Spinal cord (tissue), 10 donors: Measurements from ENCODE around the gene MYO15B. TPM values are rescaled to one million over a fixed set of nuclear protein-coding genes. Genes with fewer than 3 reads are reported as not detected.
A peak's percentile ranks its signal among the peaks of the same experiment; 100 is the strongest.

Experiments used
- DNase-seq, 6 donors: peaks; one replicate each; pipeline versions ENCODE4 v3.0.0 to v3.0.0-alpha.2; 2013 to 2015; ENCODE audit warnings: low spot score in 6 of 6, low read depth in 4 of 6
- H3K27ac ChIP-seq: one replicate; pipeline ENCODE4 v1.5.1; 2013; ENCODE audit warnings: low read depth, low read length, control low read depth
- H3K27me3 ChIP-seq: one replicate; pipeline ENCODE4 v1.6.1; 2013; ENCODE audit warnings: low read length; ENCODE audit not compliant: control insufficient read depth, insufficient read depth
- H3K36me3 ChIP-seq: one replicate; pipeline ENCODE4 v1.6.1; 2013; ENCODE audit warnings: low read length; ENCODE audit not compliant: control insufficient read depth, insufficient read depth
- H3K4me1 ChIP-seq: one replicate; pipeline ENCODE4 v1.6.1; 2013; ENCODE audit warnings: low read length; ENCODE audit not compliant: control insufficient read depth, insufficient read depth
- H3K4me3 ChIP-seq: one replicate; pipeline ENCODE4 v1.5.1; 2013; ENCODE audit warnings: low read depth, low read length, control low read depth
- H3K9me3 ChIP-seq: one replicate; pipeline ENCODE4 v1.6.1; 2013; ENCODE audit warnings: low read length; ENCODE audit not compliant: control insufficient read depth, insufficient read depth
- WGBS: methylation state at CpG from one replicate; pipeline ENCODE4 v1.1.5; 2013; ENCODE audit warnings: missing lambda C conversion rate; ENCODE audit not compliant: insufficient coverage; 5-methylcytosine and 5-hydroxymethylcytosine counted together
- polyA plus RNA-seq, 2 donors: library from polyadenylated mRNA; unstranded; fragments of 120-200 nt; gene quantifications; one replicate each; pipeline ENCODE4 v1.2.1, GENCODE V29; 2013; ENCODE audit not compliant: insufficient read length in 2 of 2
- total RNA-seq, 2 donors: library from RNA; depleted of rRNA in 1 of 2; stranded (reverse); fragments of 120-200 nt in 1 of 2; fragments of >200 nt in 1 of 2; gene quantifications; one replicate each; pipeline versions ENCODE4 v1.2.3 to v1.2.4, GENCODE V29; 2013 to 2014
- donor health status: healthy.

The MYO15B gene
- total and polyA plus RNA-seq, 4 donors = 38.9 to 148 (median 98.8) TPM

GRCh38 chr17:75666959-75667790 is 79.6 kb downstream of the MYO15B start, which contains the start of the genes RECQL5 and SAP30BP:
RECQL5 (minus strand) TSS chr17:75667154; CDS start chr17:75666557, 597 bp downstream.
SAP30BP (plus strand) TSS chr17:75667338; CDS start chr17:75667373, 35 bp downstream.
- WGBS = under 1% methylated on average over 51 of the region's 55 CpGs
- Histone ChIP-seq H3K27me3 (no peaks in the 10 kb centered on the region), H3K27ac (peak within 1 kb of the TSS; percentile 81), H3K4me3 (peak within 1 kb of the TSS; percentile 91), H3K36me3 (peaks cover 31% of the 10 kb centered on the region), H3K9me3 (no peaks in the 10 kb centered on the region), H3K4me1 (peaks cover 11% of the 10 kb centered on the region)
- peak; percentile 99 to 100 (median 99) for DNase-seq

- no peak overlapping the region for H3K27ac ChIP-seq
- no peaks in the 10 kb centered on the region for H3K9me3 ChIP-seq
- H3K36me3 ChIP-seq = peaks cover 31% of the 10 kb centered on the region
- peak overlapping the region; percentile 91 for H3K4me3 ChIP-seq
- peaks cover 7% of the 10 kb centered on the region for H3K4me1 ChIP-seq
- no peak for DNase-seq
- 0% methylated on average over 3 of the region's 4 CpGs for WGBS
- no peaks in the 10 kb centered on the region for H3K27me3 ChIP-seq
Observed at GRCh38 chr17:75667825-75668224, 80.2 kb downstream of the MYO15B start.

- no peaks in the 10 kb centered on the region for H3K9me3 ChIP-seq
- H3K4me1 ChIP-seq = peaks cover 7% of the 10 kb centered on the region
- no peak overlapping the region for H3K27ac ChIP-seq
- DNase-seq = no peak
- no peak overlapping the region for H3K4me3 ChIP-seq
- peaks cover 35% of the 10 kb centered on the region for H3K36me3 ChIP-seq
- no peaks in the 10 kb centered on the region for H3K27me3 ChIP-seq
- 91% methylated on average over 3 of the region's 4 CpGs for WGBS
Observed at GRCh38 chr17:75668489-75668888, 80.9 kb downstream of the MYO15B start.

GRCh38 chr17:75670868-75671267 is 83.3 kb downstream of the MYO15B start:
- H3K36me3 ChIP-seq = peaks cover 34% of the 10 kb centered on the region
- no peak overlapping the region for H3K4me3 ChIP-seq
- 90% methylated on average over 5 of the region's 5 CpGs for WGBS
- H3K9me3 ChIP-seq = no peaks in the 10 kb centered on the region
- H3K27ac ChIP-seq = no peak overlapping the region
- peaks cover 12% of the 10 kb centered on the region for H3K4me1 ChIP-seq
- DNase-seq = no peak
- H3K27me3 ChIP-seq = no peaks in the 10 kb centered on the region

GRCh38 chr17:75672011-75672410 is 84.4 kb downstream of the MYO15B start:
- H3K27ac ChIP-seq = no peak overlapping the region
- WGBS = 85% methylated on average over 4 of the region's 5 CpGs
- peaks cover 6% of the 10 kb centered on the region for H3K4me1 ChIP-seq
- no peaks in the 10 kb centered on the region for H3K27me3 ChIP-seq
- no peaks in the 10 kb centered on the region for H3K9me3 ChIP-seq
- DNase-seq = no peak
- peaks cover 34% of the 10 kb centered on the region for H3K36me3 ChIP-seq
- H3K4me3 ChIP-seq = no peak overlapping the region

- WGBS = no CpG with 5 or more reads among the region's 4 CpGs
- no peaks in the 10 kb centered on the region for H3K27me3 ChIP-seq
- DNase-seq = no peak
- H3K27ac ChIP-seq = no peak overlapping the region
- no peak overlapping the region for H3K4me3 ChIP-seq
- H3K4me1 ChIP-seq = peaks cover 6% of the 10 kb centered on the region
- no peaks in the 10 kb centered on the region for H3K9me3 ChIP-seq
- peaks cover 38% of the 10 kb centered on the region for H3K36me3 ChIP-seq
Observed at GRCh38 chr17:75673487-75673886, 85.9 kb downstream of the MYO15B start.

Other genes with a start within 250 kb of the MYO15B start
- 10 to 100 TPM; 86.6 to 91.8 TPM for gene GRB2, start 182.1 kb upstream of the MYO15B start, total RNA-seq
- gene GRB2, start 182.1 kb upstream of the MYO15B start, polyA plus RNA-seq = 100 to 1,000 TPM; 167 to 205 TPM
- gene TMEM94, start 131.2 kb upstream of the MYO15B start, total RNA-seq = 10 to 100 TPM; 23.2 to 56.8 TPM
- gene TMEM94, start 131.2 kb upstream of the MYO15B start, polyA plus RNA-seq = 100 to 1,000 TPM; 108 to 120 TPM
- gene CASKIN2, start 72.3 kb upstream of the MYO15B start, total RNA-seq = 10 to 100 TPM; 12.9 to 14.5 TPM
- gene CASKIN2, start 72.3 kb upstream of the MYO15B start, polyA plus RNA-seq = 10 to 100 TPM; 37.1 to 38.3 TPM
- 10 to 100 TPM; 10.0 to 28.9 TPM for gene TSEN54, start 71.3 kb upstream of the MYO15B start, total RNA-seq
- 10 to 100 TPM; 32.9 to 48.2 TPM for gene TSEN54, start 71.3 kb upstream of the MYO15B start, polyA plus RNA-seq
- gene LLGL2, start 62.1 kb upstream of the MYO15B start, total RNA-seq = 1 to 10 TPM; 2.0 to 9.9 TPM
- gene LLGL2, start 62.1 kb upstream of the MYO15B start, polyA plus RNA-seq = 1 to 10 TPM; 4.9 to 6.6 TPM
- 1 to 10 TPM; 3.0 to 5.8 TPM for gene SMIM5, start 45.6 kb downstream of the MYO15B start, total RNA-seq
- gene SMIM5, start 45.6 kb downstream of the MYO15B start, polyA plus RNA-seq = 1 to 10 TPM; 2.1 to 2.7 TPM
- gene RECQL5, start 79.4 kb downstream of the MYO15B start, total RNA-seq = 10 to 100 TPM; 10.2 to 28.0 TPM
- gene RECQL5, start 79.4 kb downstream of the MYO15B start, polyA plus RNA-seq = 10 to 100 TPM; 29.3 to 36.5 TPM
- gene SAP30BP, start 79.5 kb downstream of the MYO15B start, total RNA-seq = 100 to 1,000 TPM in 1 of 2 donors, 10 to 100 TPM in 1; 44.3 to 108 TPM
- 100 to 1,000 TPM; 103 to 123 TPM for gene SAP30BP, start 79.5 kb downstream of the MYO15B start, polyA plus RNA-seq
- 10 to 100 TPM; 24.0 to 46.5 TPM for gene ITGB4, start 133.7 kb downstream of the MYO15B start, total RNA-seq
- gene ITGB4, start 133.7 kb downstream of the MYO15B start, polyA plus RNA-seq = 10 to 100 TPM; 39.7 to 57.9 TPM
- 10 to 100 TPM; 14.8 to 28.0 TPM for gene GALK1, start 177.4 kb downstream of the MYO15B start, total RNA-seq
- 10 to 100 TPM; 22.6 to 27.2 TPM for gene GALK1, start 177.4 kb downstream of the MYO15B start, polyA plus RNA-seq
- gene UNK, start 197.0 kb downstream of the MYO15B start, total RNA-seq = 10 to 100 TPM; 28.9 to 33.9 TPM
- gene UNK, start 197.0 kb downstream of the MYO15B start, polyA plus RNA-seq = 10 to 100 TPM; 41.2 to 54.8 TPM